ENCODE measurements around the gene RNF220.

DNA sequence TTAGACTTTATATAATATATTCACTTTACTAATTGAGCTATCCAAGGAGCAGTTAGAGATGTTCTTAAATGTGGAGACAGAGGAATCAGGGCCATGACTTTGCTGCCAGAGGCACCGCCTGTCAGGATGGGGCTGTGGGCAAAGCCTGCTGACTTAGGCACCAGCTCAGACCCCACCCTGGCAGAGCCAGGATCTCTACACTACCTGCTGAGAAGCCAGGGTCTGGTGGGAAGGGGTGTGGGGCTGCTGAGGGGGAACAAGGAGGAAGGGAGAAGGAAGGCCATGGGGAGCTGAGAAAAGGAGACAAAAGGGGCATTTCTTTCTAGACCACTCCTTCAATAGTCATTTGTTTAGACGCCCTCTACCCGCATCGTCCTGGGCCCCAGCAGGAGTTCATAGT is 164.4 kb downstream of the RNF220 start:
- TF ChIP-seq ZNF121 (tag by site-specific recombination; IDR thresholded peaks at IDR 0.05) (no peak), ZNF501 (tag by site-specific recombination; IDR thresholded peaks at IDR 0.05) (no peak), ZNF416 (tag by site-specific recombination; IDR thresholded peaks at IDR 0.05) (no peak), ZNF26 (tag by site-specific recombination; IDR thresholded peaks at IDR 0.05) (no peak), ZBTB17 (tag by site-specific recombination; IDR thresholded peaks at IDR 0.05) (no peak), ZNF175 (tag by site-specific recombination; IDR thresholded peaks at IDR 0.05) (no peak), ZNF169 (tag by site-specific recombination; IDR thresholded peaks at IDR 0.05) (no peak), ZNF202 (tag by site-specific recombination; IDR thresholded peaks at IDR 0.05; ENCODE audit: borderline replicate concordance) (no peak), ZBTB1 (tag by site-specific recombination; IDR thresholded peaks at IDR 0.05) (no peak), ZNF146 (tag by site-specific recombination; IDR thresholded peaks at IDR 0.05) (no peak), PBX3 (CRISPR knock-in tag; IDR thresholded peaks at IDR 0.05) (no peak), ZNF529 (tag by site-specific recombination; IDR thresholded peaks at IDR 0.05; ENCODE audit: insufficient replicate concordance) (no peak)
- TF ChIP-seq, protein P1, sequence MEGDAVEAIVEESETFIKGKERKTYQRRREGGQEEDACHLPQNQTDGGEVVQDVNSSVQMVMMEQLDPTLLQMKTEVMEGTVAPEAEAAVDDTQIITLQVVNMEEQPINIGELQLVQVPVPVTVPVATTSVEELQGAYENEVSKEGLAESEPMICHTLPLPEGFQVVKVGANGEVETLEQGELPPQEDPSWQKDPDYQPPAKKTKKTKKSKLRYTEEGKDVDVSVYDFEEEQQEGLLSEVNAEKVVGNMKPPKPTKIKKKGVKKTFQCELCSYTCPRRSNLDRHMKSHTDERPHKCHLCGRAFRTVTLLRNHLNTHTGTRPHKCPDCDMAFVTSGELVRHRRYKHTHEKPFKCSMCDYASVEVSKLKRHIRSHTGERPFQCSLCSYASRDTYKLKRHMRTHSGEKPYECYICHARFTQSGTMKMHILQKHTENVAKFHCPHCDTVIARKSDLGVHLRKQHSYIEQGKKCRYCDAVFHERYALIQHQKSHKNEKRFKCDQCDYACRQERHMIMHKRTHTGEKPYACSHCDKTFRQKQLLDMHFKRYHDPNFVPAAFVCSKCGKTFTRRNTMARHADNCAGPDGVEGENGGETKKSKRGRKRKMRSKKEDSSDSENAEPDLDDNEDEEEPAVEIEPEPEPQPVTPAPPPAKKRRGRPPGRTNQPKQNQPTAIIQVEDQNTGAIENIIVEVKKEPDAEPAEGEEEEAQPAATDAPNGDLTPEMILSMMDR (tag by site-specific recombination; IDR thresholded peaks at IDR 0.05) = no peak
- TF ChIP-seq, protein P2, sequence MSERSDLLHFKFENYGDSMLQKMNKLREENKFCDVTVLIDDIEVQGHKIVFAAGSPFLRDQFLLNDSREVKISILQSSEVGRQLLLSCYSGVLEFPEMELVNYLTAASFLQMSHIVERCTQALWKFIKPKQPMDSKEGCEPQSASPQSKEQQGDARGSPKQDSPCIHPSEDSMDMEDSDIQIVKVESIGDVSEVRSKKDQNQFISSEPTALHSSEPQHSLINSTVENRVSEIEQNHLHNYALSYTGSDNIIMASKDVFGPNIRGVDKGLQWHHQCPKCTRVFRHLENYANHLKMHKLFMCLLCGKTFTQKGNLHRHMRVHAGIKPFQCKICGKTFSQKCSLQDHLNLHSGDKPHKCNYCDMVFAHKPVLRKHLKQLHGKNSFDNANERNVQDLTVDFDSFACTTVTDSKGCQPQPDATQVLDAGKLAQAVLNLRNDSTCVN (tag by site-specific recombination; optimal IDR thresholded peaks at IDR 0.05) = no peak
